SHP77 treated with DMSO at 0.1 percent for 48 hours (cell line): ENCODE results near the gene SLC8A3.

Experiments used
- DNase-seq: peaks from one replicate; lab custom pipeline; 2025; lab: John Stamatoyannopoulos, UW

SLC8A3 gene

DNA sequence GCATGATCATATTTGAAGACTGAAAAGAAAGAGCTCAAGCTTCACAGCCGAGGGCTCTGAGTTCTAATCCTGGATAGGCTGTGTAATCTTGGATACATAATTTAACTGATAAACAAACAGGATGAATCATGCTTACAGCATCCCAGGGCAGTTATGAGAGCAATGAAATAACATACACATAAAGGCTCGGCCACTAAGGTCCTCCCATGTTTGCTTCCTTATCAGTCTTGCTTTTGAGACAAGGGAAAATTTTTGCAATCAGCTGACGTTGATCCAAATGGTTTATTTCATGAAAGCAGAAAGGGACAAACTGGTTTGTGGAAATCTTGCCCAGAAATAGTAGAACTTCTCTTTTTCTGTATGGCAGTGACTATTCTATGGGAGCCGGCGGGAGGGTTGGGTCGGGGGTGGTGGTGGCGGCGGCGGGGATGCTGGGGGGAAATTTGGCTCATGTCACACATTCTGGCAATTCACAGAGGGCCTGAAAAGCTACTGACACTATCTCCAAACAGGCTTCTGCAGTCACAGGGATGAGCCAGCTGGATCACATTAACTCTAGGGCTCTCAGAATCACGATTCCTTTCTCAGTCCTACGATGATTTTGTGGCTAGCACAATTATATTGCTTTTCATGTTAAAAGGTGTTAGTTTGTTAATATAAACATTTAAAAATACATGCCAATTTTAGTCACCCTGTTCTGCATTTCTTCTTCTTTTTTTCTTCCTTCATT, 124.5 kb downstream of the SLC8A3 start:
- no peak for DNase-seq

DNA sequence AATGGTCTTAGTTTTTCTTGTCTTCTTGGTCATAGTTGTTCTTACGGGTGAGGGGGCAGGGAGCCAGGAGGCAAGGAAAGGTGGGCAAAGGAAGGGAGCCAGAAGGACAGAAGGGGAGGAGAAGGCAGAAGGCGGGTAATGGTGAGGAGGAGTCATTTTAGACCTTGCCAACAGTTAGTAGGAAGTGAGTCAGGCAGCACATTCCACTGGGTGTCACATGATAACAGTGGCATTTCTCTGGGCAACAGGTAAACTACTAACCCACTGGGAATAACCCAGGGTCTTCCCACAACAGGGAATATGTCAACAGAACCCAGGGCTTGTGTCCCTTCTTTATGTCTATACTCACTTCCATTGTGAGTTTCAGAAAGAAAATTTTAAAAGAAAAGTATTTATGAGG, 127.6 kb downstream of the SLC8A3 start:
- DNase-seq, result no peak

GRCh38 chr14:70059545-70059944, 129.2 kb downstream of the SLC8A3 start:
- DNase-seq, result no peak

DNA sequence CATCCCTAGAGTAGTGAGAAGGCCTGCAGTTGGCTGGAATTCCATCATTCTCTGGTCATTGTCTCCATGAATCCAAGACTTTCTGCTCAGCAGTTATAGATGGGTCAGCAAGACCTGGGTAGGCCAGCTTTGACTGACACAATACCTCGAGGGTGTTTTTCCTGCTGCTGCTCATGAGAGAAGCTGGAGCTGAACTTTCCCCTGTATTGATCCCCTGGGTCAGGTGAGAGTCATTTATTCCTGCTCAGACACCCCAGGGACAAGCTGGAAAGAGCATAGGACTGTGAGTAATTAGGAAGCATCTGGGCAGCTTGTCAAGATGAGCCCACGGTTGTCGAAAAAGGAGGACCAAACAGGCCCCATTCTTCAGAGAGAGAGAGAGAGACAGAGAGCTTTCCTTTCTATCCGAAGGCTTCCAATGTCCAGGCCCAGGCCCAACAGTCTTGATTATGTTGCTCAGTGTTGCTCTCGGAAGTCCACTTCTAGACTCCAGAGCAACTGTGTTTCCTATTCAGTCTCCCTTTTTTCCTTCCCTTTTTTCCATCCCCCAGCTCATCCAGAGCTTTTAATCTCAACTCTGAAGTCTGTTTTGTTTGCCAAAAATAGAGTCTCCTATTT, 131.1 kb downstream of the SLC8A3 start:
- no peak for DNase-seq

- no peak for DNase-seq
Observed at GRCh38 chr14:70052990-70053389, 135.8 kb downstream of the SLC8A3 start.

GRCh38 chr14:70050136-70050535, 138.6 kb downstream of the SLC8A3 start:
- DNase-seq, result no peak

GRCh38 chr14:70049605-70050004, 139.1 kb downstream of the SLC8A3 start:
- DNase-seq, result no peak

DNA sequence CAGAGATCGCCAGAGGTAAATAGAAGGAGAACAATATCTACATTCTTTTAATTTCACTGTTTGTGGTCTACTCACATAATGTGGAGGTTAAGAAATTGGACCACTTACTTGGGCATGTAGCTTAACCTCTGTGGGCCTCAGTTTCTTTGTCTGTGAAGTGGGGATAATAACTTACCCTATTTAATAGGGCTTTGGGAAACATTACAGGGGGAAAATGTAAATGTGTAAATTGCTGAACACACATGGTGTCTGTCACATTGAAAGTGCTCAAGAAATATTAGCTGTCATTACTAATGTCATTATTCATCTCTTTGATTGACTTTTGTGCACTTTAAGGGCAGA, 140.5 kb downstream of the SLC8A3 start:
- no peak for DNase-seq

- no peak for DNase-seq
Observed at GRCh38 chr14:70047598-70048312, 141.0 kb downstream of the SLC8A3 start.

DNA sequence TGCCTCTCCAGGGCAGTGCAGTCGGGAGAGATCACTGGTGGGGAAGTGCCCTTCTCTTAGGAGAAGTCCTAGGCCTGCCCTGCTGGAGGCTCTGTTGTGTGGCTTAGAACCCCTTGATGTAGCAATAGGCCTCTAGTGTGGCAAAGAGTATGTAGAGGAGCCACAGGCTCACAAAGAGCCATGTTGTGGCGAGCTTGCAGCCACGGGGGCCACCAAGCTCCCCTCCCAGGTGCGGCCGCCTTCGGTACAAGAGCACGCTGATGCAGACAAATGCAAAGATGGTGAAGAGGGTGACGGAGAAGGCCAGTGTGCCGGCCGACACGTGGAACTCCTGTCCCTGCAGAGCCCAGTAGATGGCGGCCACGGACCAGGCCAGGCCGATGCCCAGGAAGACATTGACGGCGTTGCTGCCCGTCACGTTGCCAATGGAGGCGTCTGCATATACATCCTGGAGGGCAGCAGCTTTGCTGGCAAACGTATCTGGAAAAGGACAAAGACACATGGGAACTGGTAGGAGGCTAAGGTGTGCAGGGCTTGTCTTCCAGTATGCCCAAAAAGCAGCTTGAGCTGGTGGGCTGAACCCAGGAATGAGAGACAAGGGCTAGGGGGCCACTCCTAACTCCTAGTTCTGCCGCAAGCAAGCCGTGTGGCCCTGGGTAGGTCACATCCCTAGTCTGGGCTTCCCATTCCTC, 142.8 kb downstream of the SLC8A3 start:
- DNase-seq, result peak; percentile 64

DNA sequence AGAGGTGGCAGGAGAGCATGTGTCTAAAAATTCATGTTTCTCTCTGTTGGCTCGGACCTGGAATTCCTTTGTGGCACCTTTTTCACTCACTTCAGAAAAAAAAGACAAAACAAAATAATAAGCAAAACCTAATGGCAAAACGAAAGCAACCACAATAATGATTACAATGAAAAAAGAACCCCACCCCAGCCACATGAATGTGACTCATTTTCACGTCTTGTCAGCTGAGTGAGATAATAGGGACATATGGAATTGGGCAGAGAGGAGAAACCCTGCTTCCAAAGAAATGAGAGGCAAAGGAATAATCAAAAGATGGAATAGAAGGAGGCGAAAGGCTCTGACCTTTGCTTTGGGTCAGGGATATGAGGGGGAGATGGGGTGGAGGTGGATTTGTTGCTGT, 143.4 kb downstream of the SLC8A3 start:
- DNase-seq, result no peak

DNA sequence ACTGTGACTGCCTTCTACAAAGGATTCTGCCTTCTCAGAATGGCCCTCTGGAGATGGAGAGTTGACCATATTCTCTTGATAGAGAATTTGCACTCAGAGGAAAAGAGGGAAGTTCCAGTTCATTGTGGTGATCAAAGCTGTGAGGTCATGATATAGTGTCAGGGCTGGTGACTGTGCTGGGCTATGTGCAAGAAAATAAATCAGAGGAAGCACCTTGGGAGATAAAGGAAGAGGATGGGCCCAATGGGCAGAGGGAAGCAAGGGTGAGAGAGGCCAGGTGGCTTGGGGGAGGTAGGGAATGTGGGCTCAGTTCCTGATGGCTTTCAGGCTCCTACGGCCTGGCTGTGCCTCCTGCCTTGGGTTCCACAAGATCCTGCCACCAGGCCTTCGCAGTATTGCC, 145.8 kb downstream of the SLC8A3 start:
- DNase-seq, result no peak

- peak; percentile 40 for DNase-seq
Observed at GRCh38 chr14:70036665-70037064, 152.1 kb downstream of the SLC8A3 start.

- no peak for DNase-seq
Observed at GRCh38 chr14:70034257-70034656, 154.5 kb downstream of the SLC8A3 start.

- no peak for DNase-seq
Observed at GRCh38 chr14:70033561-70033960, 155.2 kb downstream of the SLC8A3 start.

GRCh38 chr14:70033116-70033515, 155.6 kb downstream of the SLC8A3 start:
- DNase-seq, result no peak

DNA sequence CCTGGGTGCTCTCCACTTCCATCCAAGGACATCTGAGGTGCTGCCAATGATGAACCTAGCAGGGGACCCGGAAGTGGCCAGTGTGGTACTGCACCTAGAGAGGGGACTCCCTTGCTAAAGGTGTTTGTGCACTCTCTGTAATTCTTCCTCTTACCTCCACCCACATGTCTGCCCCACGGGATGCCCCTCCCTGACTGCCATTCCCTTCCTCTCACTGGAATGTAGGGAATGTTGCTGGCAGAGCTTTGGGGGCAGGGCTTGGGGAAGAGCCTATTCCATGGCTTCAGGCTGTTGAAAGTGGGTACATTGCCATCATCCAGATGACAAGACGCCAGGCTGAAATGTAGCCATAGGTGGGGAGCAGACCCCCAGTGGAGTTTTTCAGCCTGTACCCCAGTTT, 156.3 kb downstream of the SLC8A3 start:
- no peak for DNase-seq

GRCh38 chr14:70032016-70032415, 156.7 kb downstream of the SLC8A3 start:
- no peak for DNase-seq

GRCh38 chr14:70029296-70030132, 159.2 kb downstream of the SLC8A3 start:
- DNase-seq, result no peak

DNA sequence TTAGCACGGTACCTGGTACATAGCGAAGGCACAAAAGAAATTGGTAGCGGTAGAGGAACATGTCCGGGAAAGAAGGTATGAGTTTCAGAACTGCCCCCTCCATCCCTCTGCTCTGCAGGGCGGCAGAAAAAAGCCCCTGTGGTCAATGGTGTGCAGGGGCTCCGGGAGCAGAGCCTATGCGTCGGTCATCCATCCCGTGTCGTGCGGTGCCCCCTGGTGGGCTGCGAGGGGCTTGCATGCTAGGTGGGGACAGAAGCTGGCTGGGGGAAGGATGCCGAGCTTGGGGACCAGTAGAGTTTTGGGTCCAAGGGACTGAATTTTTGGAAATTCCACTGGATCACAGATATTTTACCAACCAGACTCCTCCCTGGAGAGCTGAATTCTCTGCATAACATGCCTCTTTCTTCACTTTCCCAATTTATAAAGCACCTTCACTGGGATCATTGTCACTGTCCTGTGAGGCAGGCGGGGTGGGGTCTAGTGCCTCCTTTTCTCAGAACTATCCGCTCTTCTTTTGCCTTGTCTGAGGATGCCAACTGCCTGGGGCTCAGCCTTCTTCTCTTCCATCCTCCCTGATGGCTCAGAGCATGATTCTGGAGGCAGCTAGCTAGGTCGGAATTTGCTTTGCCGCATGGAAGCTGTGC, 160.8 kb downstream of the SLC8A3 start:
- no peak for DNase-seq

GRCh38 chr14:70023871-70024270, 164.9 kb downstream of the SLC8A3 start:
- DNase-seq, result no peak
